Measurements from ENCODE around the gene ZNF599.

Gene ZNF599

DNA sequence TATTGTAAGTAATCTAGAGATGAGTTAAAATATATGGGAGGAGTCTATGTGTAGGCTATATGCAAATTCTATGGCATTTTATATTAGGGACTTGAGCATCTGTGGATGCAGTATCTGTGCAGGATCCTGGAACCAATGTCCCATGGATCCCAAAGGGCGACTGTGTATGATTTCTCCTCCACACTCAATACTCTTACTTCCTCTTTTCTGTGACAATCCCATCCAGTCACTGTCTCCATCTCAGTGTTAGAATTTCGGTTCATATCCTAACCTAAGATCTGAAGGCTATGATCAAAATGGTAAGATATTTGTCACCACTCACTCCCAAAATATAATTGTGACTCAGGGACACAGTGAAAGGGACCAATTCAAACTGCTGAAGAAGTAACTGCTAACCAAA, 15.1 kb upstream of the ZNF599 start:
- DNase-seq (ENCODE audit: low read depth in 1 of 2, low spot score in 1 of 2), result no peak
- H3K27me3 ChIP-seq (ENCODE audit: insufficient read depth, poor library complexity, severe bottlenecking), result no peaks in the 10 kb centered on the region
- TF ChIP-seq, protein P1, sequence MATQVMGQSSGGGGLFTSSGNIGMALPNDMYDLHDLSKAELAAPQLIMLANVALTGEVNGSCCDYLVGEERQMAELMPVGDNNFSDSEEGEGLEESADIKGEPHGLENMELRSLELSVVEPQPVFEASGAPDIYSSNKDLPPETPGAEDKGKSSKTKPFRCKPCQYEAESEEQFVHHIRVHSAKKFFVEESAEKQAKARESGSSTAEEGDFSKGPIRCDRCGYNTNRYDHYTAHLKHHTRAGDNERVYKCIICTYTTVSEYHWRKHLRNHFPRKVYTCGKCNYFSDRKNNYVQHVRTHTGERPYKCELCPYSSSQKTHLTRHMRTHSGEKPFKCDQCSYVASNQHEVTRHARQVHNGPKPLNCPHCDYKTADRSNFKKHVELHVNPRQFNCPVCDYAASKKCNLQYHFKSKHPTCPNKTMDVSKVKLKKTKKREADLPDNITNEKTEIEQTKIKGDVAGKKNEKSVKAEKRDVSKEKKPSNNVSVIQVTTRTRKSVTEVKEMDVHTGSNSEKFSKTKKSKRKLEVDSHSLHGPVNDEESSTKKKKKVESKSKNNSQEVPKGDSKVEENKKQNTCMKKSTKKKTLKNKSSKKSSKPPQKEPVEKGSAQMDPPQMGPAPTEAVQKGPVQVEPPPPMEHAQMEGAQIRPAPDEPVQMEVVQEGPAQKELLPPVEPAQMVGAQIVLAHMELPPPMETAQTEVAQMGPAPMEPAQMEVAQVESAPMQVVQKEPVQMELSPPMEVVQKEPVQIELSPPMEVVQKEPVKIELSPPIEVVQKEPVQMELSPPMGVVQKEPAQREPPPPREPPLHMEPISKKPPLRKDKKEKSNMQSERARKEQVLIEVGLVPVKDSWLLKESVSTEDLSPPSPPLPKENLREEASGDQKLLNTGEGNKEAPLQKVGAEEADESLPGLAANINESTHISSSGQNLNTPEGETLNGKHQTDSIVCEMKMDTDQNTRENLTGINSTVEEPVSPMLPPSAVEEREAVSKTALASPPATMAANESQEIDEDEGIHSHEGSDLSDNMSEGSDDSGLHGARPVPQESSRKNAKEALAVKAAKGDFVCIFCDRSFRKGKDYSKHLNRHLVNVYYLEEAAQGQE (IDR thresholded peaks at IDR 0.05; ENCODE audit: insufficient replicate concordance, low read depth), result no peak
- peak; percentile 88 for TF ChIP-seq SPI1 (IDR thresholded peaks at IDR 0.05; ENCODE audit: borderline replicate concordance, low read depth)
- H3K4me3 ChIP-seq (replicated peaks; ENCODE audit: insufficient read depth, low read length), result no peak overlapping the region
- no peak overlapping the region for H3K27ac ChIP-seq (replicated peaks)

DNA sequence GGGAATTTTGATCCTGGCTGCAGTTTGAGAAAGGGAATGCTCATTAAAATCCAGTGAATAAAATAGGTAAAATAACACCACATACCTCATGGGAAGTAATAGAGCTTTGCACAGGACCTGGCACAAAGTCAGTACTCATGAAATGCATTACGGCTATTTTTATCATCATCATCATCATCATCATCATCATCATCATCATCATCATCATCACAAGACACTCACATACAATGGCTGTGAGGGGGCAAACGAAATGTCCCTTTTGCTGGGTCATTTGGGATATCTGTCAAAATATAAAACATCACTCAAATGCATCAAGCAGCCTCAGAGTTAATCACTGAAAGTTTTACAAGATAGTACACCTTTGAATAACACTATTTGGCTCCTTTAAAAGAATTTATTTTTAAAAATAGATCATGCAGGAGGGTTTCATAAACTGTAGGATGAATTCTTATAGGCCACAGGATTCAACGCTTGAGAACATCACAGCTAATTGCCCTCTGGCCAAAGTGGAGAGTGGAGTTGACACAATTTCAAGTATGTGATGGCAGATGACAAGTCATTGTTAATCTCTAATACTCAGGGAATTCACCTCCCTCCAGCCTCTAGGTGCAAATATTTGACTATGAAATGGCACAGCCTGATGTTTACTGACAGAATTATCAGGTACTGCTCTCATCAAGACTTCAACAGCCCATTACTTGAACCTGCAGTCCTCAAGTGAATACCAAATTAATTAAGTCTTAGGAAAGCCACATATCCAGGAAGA, 14.2 kb upstream of the ZNF599 start:
- Histone ChIP-seq H3K27me3 (ENCODE audit: insufficient read depth, poor library complexity, severe bottlenecking) (no peaks in the 10 kb centered on the region), H3K27ac (replicated peaks) (no peak overlapping the region), H3K4me3 (replicated peaks; ENCODE audit: insufficient read depth, low read length) (no peak overlapping the region)
- no peak for DNase-seq (ENCODE audit: low read depth in 1 of 2, low spot score in 1 of 2)
- TF ChIP-seq, protein P1 (IDR thresholded peaks at IDR 0.05; ENCODE audit: insufficient replicate concordance, low read depth), result no peak
- TF ChIP-seq SPI1 (IDR thresholded peaks at IDR 0.05; ENCODE audit: borderline replicate concordance, low read depth) (no peak), POLR2AphosphoS5 (IDR thresholded peaks at IDR 0.05; ENCODE audit: low read depth) (no peak), GABPA (IDR thresholded peaks at IDR 0.05; ENCODE audit: low read depth) (no peak)
- TF ChIP-seq, protein P2, sequence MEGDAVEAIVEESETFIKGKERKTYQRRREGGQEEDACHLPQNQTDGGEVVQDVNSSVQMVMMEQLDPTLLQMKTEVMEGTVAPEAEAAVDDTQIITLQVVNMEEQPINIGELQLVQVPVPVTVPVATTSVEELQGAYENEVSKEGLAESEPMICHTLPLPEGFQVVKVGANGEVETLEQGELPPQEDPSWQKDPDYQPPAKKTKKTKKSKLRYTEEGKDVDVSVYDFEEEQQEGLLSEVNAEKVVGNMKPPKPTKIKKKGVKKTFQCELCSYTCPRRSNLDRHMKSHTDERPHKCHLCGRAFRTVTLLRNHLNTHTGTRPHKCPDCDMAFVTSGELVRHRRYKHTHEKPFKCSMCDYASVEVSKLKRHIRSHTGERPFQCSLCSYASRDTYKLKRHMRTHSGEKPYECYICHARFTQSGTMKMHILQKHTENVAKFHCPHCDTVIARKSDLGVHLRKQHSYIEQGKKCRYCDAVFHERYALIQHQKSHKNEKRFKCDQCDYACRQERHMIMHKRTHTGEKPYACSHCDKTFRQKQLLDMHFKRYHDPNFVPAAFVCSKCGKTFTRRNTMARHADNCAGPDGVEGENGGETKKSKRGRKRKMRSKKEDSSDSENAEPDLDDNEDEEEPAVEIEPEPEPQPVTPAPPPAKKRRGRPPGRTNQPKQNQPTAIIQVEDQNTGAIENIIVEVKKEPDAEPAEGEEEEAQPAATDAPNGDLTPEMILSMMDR (IDR thresholded peaks at IDR 0.05; ENCODE audit: insufficient read depth, low read length), result no peak

DNA sequence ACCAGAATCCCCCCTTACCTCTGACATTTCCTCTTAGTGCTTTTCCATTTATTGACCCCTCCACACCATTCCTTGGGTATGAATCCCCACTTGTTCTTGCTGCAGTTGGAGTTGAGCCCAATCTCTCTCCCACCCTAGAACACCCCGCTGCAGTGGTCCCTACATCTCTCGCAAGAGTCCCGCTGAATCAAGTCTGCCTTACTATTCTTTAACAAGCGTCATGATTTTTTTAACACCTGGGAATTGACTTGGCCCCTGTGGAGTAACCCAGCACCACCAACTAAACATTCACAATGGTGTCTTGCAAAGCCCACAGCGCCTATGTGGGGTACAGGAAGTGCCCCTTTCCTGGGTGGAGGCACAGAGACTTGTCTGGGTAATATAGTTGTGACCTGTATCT, 13.2 kb upstream of the ZNF599 start:
- TF ChIP-seq SPI1 (IDR thresholded peaks at IDR 0.05; ENCODE audit: borderline replicate concordance, low read depth) (no peak), GABPA (IDR thresholded peaks at IDR 0.05; ENCODE audit: low read depth) (no peak), POLR2AphosphoS5 (IDR thresholded peaks at IDR 0.05; ENCODE audit: low read depth) (no peak)
- TF ChIP-seq, protein P2 (IDR thresholded peaks at IDR 0.05; ENCODE audit: insufficient read depth, low read length), result no peak
- TF ChIP-seq, protein P1 (IDR thresholded peaks at IDR 0.05; ENCODE audit: insufficient replicate concordance, low read depth), result no peak
- no peak overlapping the region for H3K27ac ChIP-seq (replicated peaks)
- H3K4me3 ChIP-seq (replicated peaks; ENCODE audit: insufficient read depth, low read length), result no peak overlapping the region
- H3K27me3 ChIP-seq (ENCODE audit: insufficient read depth, poor library complexity, severe bottlenecking), result no peaks in the 10 kb centered on the region
- no peak for DNase-seq (ENCODE audit: low read depth in 1 of 2, low spot score in 1 of 2)
